ENCODE measurements around the gene RPTOR. TPM values are rescaled to one million over a fixed set of nuclear protein-coding genes. Genes with fewer than 3 reads are reported as not detected.

RPTOR gene
- total RNA-seq, 2 experiments from 2014 or later: 48.1 to 87.8 TPM

GRCh38 chr17:80960797-80961452 lies 416.3 kb downstream of the RPTOR start:
- Histone ChIP-seq H3K9me3 (ENCODE audit: low read length) (no peaks in the 10 kb centered on the region), H3K4me1 (ENCODE audit: insufficient read depth, low read length, poor library complexity, severe bottlenecking) (no peaks in the 10 kb centered on the region), H3K79me2 (ENCODE audit: insufficient read depth, low read depth, low read length) (no peaks in the 10 kb centered on the region), H2AFZ (ENCODE audit: low read length) (no peak overlapping the region), H3K4me2 (ENCODE audit: low read length) (no peak overlapping the region), H3K36me3 (ENCODE audit: insufficient read depth, low read length) (peaks cover 6% of the 10 kb centered on the region; the same call in 1 of the 2 replicates), H4K20me1 (ENCODE audit: insufficient read depth, low read length) (no peaks in the 10 kb centered on the region), H3K4me3 (ENCODE audit: low read depth, low read length, poor library complexity, severe bottlenecking) (no peak overlapping the region), H3K27ac (ENCODE audit: low read depth, low read length, poor library complexity, severe bottlenecking) (no peak overlapping the region), H3K9me2 (ENCODE audit: insufficient read depth, low read length) (no peaks in the 10 kb centered on the region)
- CTCF ChIA-PET (ENCODE audit: unreplicated experiment): no interaction called here
- DNase-seq (ENCODE audit: low spot score): no peak
- TF ChIP-seq CTCF (conservative IDR thresholded peaks at IDR 0.05; ENCODE audit: low read length) (no peak), EZH2phosphoT487 (IDR thresholded peaks at IDR 0.05; ENCODE audit: borderline replicate concordance, low read depth, low read length) (no peak)
- intact Hi-C loops (cut with micrococcal nuclease; ENCODE audit: unreplicated experiment): no loop called here
- BruUV-seq (replicated peaks): no TSS peak
- POLR2A ChIA-PET: no interaction called here

- CTCF ChIA-PET (ENCODE audit: unreplicated experiment): no interaction called here
- H3K79me2 ChIP-seq (ENCODE audit: insufficient read depth, low read depth, low read length): no peaks in the 10 kb centered on the region
- BruUV-seq (replicated peaks): no TSS peak
- no peak overlapping the region for H2AFZ ChIP-seq (ENCODE audit: low read length)
- POLR2A ChIA-PET: no interaction called here
- no peaks in the 10 kb centered on the region for H3K9me3 ChIP-seq (ENCODE audit: low read length)
- intact Hi-C loops (cut with micrococcal nuclease; ENCODE audit: unreplicated experiment): no loop called here
- DNase-seq (ENCODE audit: low spot score): no peak
- no peaks in the 10 kb centered on the region for H3K9me2 ChIP-seq (ENCODE audit: insufficient read depth, low read length)
- no peak for TF ChIP-seq CTCF (conservative IDR thresholded peaks at IDR 0.05; ENCODE audit: low read length)
- TF ChIP-seq EZH2phosphoT487 (IDR thresholded peaks at IDR 0.05; ENCODE audit: borderline replicate concordance, low read depth, low read length): no peak
- no peak overlapping the region for H3K27ac ChIP-seq (ENCODE audit: low read depth, low read length, poor library complexity, severe bottlenecking)
- H4K20me1 ChIP-seq (ENCODE audit: insufficient read depth, low read length): no peaks in the 10 kb centered on the region
- no peaks in the 10 kb centered on the region for H3K4me1 ChIP-seq (ENCODE audit: insufficient read depth, low read length, poor library complexity, severe bottlenecking)
- H3K36me3 ChIP-seq (ENCODE audit: insufficient read depth, low read length): peaks cover 6% of the 10 kb centered on the region; the same call in 1 of the 2 replicates
- no peak overlapping the region for H3K4me3 ChIP-seq (ENCODE audit: low read depth, low read length, poor library complexity, severe bottlenecking)
- no peak overlapping the region for H3K4me2 ChIP-seq (ENCODE audit: low read length)
Measured at GRCh38 chr17:80961541-80962330, 417.1 kb downstream of the RPTOR start.

All from OCI-LY7 (cell line).